WTC11 (cell line): ENCODE measurements around the gene LDLRAD3. TPM values are rescaled to one million over a fixed set of nuclear protein-coding genes. Genes with fewer than 3 reads are reported as not detected.

ENCODE experiments used
- ATAC-seq: fragments of 200-7000 bp; cut with Tn5 transposase; 2 replicates; pipeline ENCODE4 v1.10.0; 2021; ENCODE audit warnings: mild to moderate bottlenecking, moderate library complexity
- CTCF ChIA-PET: fragments of 300-600 bp; sonication (Branson Sonifier 250); formaldehyde crosslinking; loops from one replicate; lab custom pipeline; 2021; ENCODE audit warnings: antibody characterized with exemption; lab: Charles Lee
- POLR2A ChIA-PET: fragments of 350-600 bp; sonication (Branson Sonifier 250); formaldehyde crosslinking; loops from one replicate; lab custom pipeline; 2021; ENCODE audit warnings: antibody characterized with exemption; lab: Charles Lee
- DNase-seq: peaks from one replicate; pipeline ENCODE4 v3.0.0; 2021; ENCODE audit warnings: low spot score
- H3K27ac Mint-ChIP-seq: 2 replicates; pipeline ENCODE4 v1.8.0; 2021; ENCODE audit warnings: mixed read lengths
- H3K27me3 Mint-ChIP-seq: 2 replicates; pipeline ENCODE4 v1.8.0; 2021; ENCODE audit warnings: low read depth, mild to moderate bottlenecking, moderate library complexity, mixed read lengths
- H3K36me3 Mint-ChIP-seq: 2 replicates; pipeline ENCODE4 v1.8.0; 2021; ENCODE audit warnings: mixed read lengths
- H3K4me1 Mint-ChIP-seq: 2 replicates; pipeline ENCODE4 v1.8.0; 2022; ENCODE audit warnings: mixed read lengths
- H3K4me3 Mint-ChIP-seq: 2 replicates; pipeline ENCODE4 v1.8.0; 2021; ENCODE audit warnings: mild to moderate bottlenecking, moderate library complexity, mixed read lengths
- H3K9me3 Mint-ChIP-seq: 2 replicates; pipeline ENCODE4 v1.8.0; 2021; ENCODE audit warnings: mixed read lengths
- AFF4 ChIP-seq: sonication (generic); formaldehyde crosslinking; IDR thresholded peaks from 2 replicates; pipeline ENCODE4 v1.8.1; 2023; ENCODE audit warnings: mild to moderate bottlenecking, missing genetic modification reagents, borderline replicate concordance
- ELF4 ChIP-seq: sonication (generic); formaldehyde crosslinking; IDR thresholded peaks from 2 replicates; pipeline ENCODE4 v1.8.1; 2022; ENCODE audit warnings: low read depth, mild to moderate bottlenecking, moderate library complexity, missing genetic modification reagents
- IRF2 ChIP-seq: sonication (generic); formaldehyde crosslinking; IDR thresholded peaks from 2 replicates; pipeline ENCODE4 v1.8.0; 2022; ENCODE audit warnings: low read depth, missing genetic modification reagents, borderline replicate concordance
- MAX ChIP-seq: sonication (generic); formaldehyde crosslinking; IDR thresholded peaks from 2 replicates; pipeline ENCODE4 v1.8.0; 2022; ENCODE audit warnings: mild to moderate bottlenecking, missing genetic modification reagents
- PREB ChIP-seq: sonication (generic); formaldehyde crosslinking; IDR thresholded peaks from 2 replicates; pipeline ENCODE4 v1.8.1; 2022; ENCODE audit warnings: mild to moderate bottlenecking, missing genetic modification reagents, moderate library complexity, borderline replicate concordance
- RELA ChIP-seq: sonication (generic); formaldehyde crosslinking; IDR thresholded peaks from 2 replicates; pipeline ENCODE4 v1.8.1; 2022; ENCODE audit warnings: missing genetic modification reagents, mild to moderate bottlenecking, borderline replicate concordance
- RORB ChIP-seq: fragments of 250-450 bp; sonication (Bioruptor Pico); IDR thresholded peaks from 2 replicates; pipeline ENCODE4 v1.9.0; 2021; ENCODE audit warnings: mild to moderate bottlenecking
- ZBTB21 ChIP-seq: sonication (generic); formaldehyde crosslinking; IDR thresholded peaks from 2 replicates; pipeline ENCODE4 v1.8.1; 2023; ENCODE audit warnings: mild to moderate bottlenecking, missing genetic modification reagents, borderline replicate concordance
- ZBTB43 ChIP-seq: sonication (generic); formaldehyde crosslinking; IDR thresholded peaks from 2 replicates; pipeline ENCODE4 v1.8.1; 2023; ENCODE audit warnings: mild to moderate bottlenecking, missing genetic modification reagents
- total RNA-seq: library from RNA; stranded (reverse); gene quantifications from 3 replicates; pipeline ENCODE4 v1.2.3, GENCODE V29; 2021
- TF ChIP-seq, protein P1 (sequence below): sonication (generic); formaldehyde crosslinking; IDR thresholded peaks from 2 replicates; pipeline ENCODE4 v1.8.1; 2023; ENCODE audit warnings: mild to moderate bottlenecking, missing genetic modification reagents, moderate library complexity
- TF ChIP-seq, protein P2 (sequence below): fragments of 250-450 bp; sonication (Bioruptor Pico); IDR thresholded peaks from 2 replicates; pipeline ENCODE4 v1.8.0; 2021; ENCODE audit warnings: mild to moderate bottlenecking
- TF ChIP-seq, protein P3 (sequence below): sonication (generic); formaldehyde crosslinking; conservative IDR thresholded peaks from 2 replicates; pipeline ENCODE4 v1.8.1; 2023; ENCODE audit warnings: mild to moderate bottlenecking, low read depth, missing genetic modification reagents, moderate library complexity
- TF ChIP-seq, protein P4 (sequence below): sonication (generic); formaldehyde crosslinking; IDR thresholded peaks from 2 replicates; pipeline ENCODE4 v1.8.0; 2022; ENCODE audit warnings: mild to moderate bottlenecking, missing genetic modification reagents
- TF ChIP-seq, protein P5 (sequence below): fragments of 250-450 bp; sonication (Bioruptor Pico); IDR thresholded peaks from 2 replicates; pipeline ENCODE4 v1.9.0; 2021; ENCODE audit warnings: mild to moderate bottlenecking

The LDLRAD3 gene
- total RNA-seq, 1 experiment from 2014 or later = 14.5 TPM

- no peaks in the 10 kb centered on the region for H3K27me3 Mint-ChIP-seq
- peaks cover 7% of the 10 kb centered on the region for H3K9me3 Mint-ChIP-seq
- TF ChIP-seq RORB = no peak
- TF ChIP-seq, protein P1, sequence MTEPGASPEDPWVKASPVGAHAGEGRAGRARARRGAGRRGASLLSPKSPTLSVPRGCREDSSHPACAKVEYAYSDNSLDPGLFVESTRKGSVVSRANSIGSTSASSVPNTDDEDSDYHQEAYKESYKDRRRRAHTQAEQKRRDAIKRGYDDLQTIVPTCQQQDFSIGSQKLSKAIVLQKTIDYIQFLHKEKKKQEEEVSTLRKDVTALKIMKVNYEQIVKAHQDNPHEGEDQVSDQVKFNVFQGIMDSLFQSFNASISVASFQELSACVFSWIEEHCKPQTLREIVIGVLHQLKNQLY (CRISPR knock-in tag) = no peak
- TF ChIP-seq RELA (CRISPR knock-in tag) = no peak
- TF ChIP-seq, protein P2, sequence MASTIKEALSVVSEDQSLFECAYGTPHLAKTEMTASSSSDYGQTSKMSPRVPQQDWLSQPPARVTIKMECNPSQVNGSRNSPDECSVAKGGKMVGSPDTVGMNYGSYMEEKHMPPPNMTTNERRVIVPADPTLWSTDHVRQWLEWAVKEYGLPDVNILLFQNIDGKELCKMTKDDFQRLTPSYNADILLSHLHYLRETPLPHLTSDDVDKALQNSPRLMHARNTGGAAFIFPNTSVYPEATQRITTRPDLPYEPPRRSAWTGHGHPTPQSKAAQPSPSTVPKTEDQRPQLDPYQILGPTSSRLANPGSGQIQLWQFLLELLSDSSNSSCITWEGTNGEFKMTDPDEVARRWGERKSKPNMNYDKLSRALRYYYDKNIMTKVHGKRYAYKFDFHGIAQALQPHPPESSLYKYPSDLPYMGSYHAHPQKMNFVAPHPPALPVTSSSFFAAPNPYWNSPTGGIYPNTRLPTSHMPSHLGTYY (CRISPR knock-in tag) = no peak
- TF ChIP-seq IRF2 = no peak
- TF ChIP-seq, protein P3, sequence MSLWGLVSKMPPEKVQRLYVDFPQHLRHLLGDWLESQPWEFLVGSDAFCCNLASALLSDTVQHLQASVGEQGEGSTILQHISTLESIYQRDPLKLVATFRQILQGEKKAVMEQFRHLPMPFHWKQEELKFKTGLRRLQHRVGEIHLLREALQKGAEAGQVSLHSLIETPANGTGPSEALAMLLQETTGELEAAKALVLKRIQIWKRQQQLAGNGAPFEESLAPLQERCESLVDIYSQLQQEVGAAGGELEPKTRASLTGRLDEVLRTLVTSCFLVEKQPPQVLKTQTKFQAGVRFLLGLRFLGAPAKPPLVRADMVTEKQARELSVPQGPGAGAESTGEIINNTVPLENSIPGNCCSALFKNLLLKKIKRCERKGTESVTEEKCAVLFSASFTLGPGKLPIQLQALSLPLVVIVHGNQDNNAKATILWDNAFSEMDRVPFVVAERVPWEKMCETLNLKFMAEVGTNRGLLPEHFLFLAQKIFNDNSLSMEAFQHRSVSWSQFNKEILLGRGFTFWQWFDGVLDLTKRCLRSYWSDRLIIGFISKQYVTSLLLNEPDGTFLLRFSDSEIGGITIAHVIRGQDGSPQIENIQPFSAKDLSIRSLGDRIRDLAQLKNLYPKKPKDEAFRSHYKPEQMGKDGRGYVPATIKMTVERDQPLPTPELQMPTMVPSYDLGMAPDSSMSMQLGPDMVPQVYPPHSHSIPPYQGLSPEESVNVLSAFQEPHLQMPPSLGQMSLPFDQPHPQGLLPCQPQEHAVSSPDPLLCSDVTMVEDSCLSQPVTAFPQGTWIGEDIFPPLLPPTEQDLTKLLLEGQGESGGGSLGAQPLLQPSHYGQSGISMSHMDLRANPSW (CRISPR knock-in tag) = no peak
- no peak for TF ChIP-seq ELF4 (CRISPR knock-in tag)
- TF ChIP-seq, protein P4, sequence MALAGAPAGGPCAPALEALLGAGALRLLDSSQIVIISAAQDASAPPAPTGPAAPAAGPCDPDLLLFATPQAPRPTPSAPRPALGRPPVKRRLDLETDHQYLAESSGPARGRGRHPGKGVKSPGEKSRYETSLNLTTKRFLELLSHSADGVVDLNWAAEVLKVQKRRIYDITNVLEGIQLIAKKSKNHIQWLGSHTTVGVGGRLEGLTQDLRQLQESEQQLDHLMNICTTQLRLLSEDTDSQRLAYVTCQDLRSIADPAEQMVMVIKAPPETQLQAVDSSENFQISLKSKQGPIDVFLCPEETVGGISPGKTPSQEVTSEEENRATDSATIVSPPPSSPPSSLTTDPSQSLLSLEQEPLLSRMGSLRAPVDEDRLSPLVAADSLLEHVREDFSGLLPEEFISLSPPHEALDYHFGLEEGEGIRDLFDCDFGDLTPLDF = no peak
- TF ChIP-seq MAX = no peak
- TF ChIP-seq PREB (CRISPR knock-in tag) = no peak
- no peak for TF ChIP-seq ZBTB21 (CRISPR knock-in tag)
- TF ChIP-seq, protein P5, sequence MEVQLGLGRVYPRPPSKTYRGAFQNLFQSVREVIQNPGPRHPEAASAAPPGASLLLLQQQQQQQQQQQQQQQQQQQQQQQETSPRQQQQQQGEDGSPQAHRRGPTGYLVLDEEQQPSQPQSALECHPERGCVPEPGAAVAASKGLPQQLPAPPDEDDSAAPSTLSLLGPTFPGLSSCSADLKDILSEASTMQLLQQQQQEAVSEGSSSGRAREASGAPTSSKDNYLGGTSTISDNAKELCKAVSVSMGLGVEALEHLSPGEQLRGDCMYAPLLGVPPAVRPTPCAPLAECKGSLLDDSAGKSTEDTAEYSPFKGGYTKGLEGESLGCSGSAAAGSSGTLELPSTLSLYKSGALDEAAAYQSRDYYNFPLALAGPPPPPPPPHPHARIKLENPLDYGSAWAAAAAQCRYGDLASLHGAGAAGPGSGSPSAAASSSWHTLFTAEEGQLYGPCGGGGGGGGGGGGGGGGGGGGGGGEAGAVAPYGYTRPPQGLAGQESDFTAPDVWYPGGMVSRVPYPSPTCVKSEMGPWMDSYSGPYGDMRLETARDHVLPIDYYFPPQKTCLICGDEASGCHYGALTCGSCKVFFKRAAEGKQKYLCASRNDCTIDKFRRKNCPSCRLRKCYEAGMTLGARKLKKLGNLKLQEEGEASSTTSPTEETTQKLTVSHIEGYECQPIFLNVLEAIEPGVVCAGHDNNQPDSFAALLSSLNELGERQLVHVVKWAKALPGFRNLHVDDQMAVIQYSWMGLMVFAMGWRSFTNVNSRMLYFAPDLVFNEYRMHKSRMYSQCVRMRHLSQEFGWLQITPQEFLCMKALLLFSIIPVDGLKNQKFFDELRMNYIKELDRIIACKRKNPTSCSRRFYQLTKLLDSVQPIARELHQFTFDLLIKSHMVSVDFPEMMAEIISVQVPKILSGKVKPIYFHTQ (CRISPR knock-in tag) = no peak
- TF ChIP-seq AFF4 (CRISPR knock-in tag) = no peak
- no peak for TF ChIP-seq ZBTB43 (CRISPR knock-in tag)
- TF ChIP-seq, all 79 proteins: peak for 0
- H3K27ac Mint-ChIP-seq = no peak overlapping the region
- H3K36me3 Mint-ChIP-seq = no peaks in the 10 kb centered on the region
- ChIA-PET CTCF (interaction anchor here (0.6 kb wide), 1 partner anchor 418 kb away, joined by 3 read pairs; no protein-coding TSS in a partner anchor), POLR2A (no interaction called here)
- ATAC-seq (no peak), DNase-seq (no peak)
- peaks cover 6% of the 10 kb centered on the region; the same call in 1 of the 2 replicates for H3K4me1 Mint-ChIP-seq
- H3K4me3 Mint-ChIP-seq = no peak overlapping the region
These were observed 295.8 kb downstream of the LDLRAD3 start for GRCh38 chr11:36239636-36240035.
